H7 (cell line): ENCODE measurements around the gene PLAA. TPM values are rescaled to one million over a fixed set of nuclear protein-coding genes. Genes with fewer than 3 reads are reported as not detected.
"Not testable (repeated sequence)": the region's sequence is repeated elsewhere in the genome, so short reads cannot be mapped to it uniquely, and the experiment has no call there.

ENCODE experiments used
- DNase-seq: peaks from one replicate; pipeline ENCODE4 v3.0.0; 2012
- H3K27me3 ChIP-seq: 2 replicates; pipeline ENCODE4 v1.6.0; 2011; ENCODE audit warnings: mild to moderate bottlenecking, low read length; ENCODE audit not compliant: control insufficient read depth, insufficient read depth
- H3K36me3 ChIP-seq: replicated peaks from 2 replicates; pipeline ENCODE4 v1.5.1; 2011; ENCODE audit warnings: low read length; ENCODE audit not compliant: control insufficient read depth, insufficient read depth
- H3K4me3 ChIP-seq: 2 replicates; pipeline ENCODE4 v1.5.1; 2011; ENCODE audit warnings: low read depth, mild to moderate bottlenecking, control low read depth, low read length, moderate library complexity; ENCODE audit not compliant: insufficient read depth
- total RNA-seq: library from RNA; depleted of rRNA; stranded (reverse); fragments of >200 nt; shearing (Covaris generic); gene quantifications from 2 replicates; pipeline ENCODE4 v1.2.3, GENCODE V29; 2014; rRNA removed

PLAA gene
- total RNA-seq, 1 experiment from 2014 or later, result 44.6 TPM

DNA sequence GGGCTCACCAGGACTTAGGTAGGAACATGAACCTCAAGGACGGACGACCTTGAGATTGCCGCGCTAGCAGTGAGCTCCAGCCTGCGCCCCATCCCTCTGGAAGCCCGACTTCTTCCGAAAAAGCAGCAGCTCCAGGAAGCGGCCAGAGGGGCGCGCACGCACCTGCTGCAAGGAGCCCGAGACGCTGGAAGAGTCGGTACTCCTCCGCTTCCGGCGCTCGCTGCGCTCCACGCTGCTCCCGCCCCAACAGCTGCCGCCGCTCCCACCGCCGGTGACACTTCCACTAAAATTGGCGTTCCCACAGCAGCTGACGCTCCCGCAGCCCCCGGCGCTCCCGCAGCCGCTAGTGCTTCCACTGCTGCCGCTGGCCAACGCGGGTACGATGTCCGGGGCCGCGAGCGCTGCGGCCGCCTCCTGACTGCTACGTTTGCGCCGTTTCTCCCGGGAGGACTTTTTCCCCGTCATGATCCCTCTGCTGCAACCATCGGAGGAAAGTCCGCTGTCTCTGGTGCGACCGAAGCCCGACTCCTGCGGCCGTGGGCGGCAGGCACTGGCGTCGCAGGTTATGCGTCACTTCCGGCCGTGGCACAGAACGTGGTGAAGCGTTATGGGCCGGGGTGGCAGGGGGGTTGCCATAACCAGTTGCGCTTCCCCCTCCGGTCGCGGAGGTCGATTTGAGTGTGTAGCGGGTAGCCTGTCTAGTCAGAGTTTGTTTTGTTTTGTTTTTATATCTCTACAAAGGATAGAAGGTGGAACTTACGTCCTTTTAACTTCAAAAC is 54.6 kb downstream of the PLAA start, which contains the start of gene CAAP1:
Gene CAAP1 (minus strand): TSS at position 552 of the 779 bp plus-strand sequence. CDS start 87 bp downstream, at position 465.
- peak; percentile 93 for DNase-seq
- H3K4me3 ChIP-seq, result peak within 1 kb of the TSS; percentile 99
- no peaks in the 10 kb centered on the region for H3K27me3 ChIP-seq
- H3K36me3 ChIP-seq, result no peaks in the 10 kb centered on the region

DNA sequence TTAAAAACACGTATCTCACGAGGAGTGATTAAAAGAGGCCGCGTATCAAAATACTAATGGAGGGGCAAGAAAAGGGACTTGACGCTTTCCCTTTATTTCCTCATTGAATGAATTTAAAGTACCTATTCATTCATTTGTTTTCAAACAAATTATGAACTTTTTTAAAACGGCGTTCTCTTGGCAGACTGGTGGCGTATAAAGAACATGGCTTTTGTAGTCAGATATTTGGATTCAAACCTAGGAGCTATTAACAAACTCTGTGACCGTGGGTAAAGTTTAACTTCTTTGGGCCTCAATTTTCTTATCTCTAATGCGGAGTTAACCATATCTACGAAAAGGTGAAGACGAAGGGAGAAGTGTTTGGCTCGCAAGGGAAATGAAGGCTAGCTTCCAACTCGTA is 55.3 kb downstream of the PLAA start:
- Histone ChIP-seq H3K36me3 (no peaks in the 10 kb centered on the region; the same call in 1 of the 2 replicates), H3K4me3 (peak overlapping the region; percentile 99), H3K27me3 (no peaks in the 10 kb centered on the region)
- peak; percentile 21 for DNase-seq

DNA sequence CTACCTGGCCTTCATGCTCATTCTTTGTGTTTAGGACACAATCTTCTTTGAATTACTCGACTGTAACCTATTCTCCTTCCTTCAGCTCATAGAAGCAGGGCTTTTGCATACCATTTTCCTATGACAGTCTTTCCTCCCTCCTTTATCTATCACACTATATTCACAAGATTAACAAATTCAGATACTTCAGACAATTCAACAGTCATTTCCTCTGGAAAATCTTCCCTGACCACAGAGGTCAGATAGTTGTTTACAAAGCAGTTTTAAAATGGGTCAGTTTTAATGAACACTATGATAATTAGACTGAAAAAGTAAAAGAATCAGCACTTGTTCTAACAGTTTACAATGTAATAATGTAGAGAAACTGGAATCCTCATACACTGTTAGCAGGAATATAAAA is 58.8 kb downstream of the PLAA start:
- H3K4me3 ChIP-seq, result no peak overlapping the region
- peaks cover 5% of the 10 kb centered on the region for H3K36me3 ChIP-seq
- no peaks in the 10 kb centered on the region for H3K27me3 ChIP-seq
- DNase-seq, result no peak

DNA sequence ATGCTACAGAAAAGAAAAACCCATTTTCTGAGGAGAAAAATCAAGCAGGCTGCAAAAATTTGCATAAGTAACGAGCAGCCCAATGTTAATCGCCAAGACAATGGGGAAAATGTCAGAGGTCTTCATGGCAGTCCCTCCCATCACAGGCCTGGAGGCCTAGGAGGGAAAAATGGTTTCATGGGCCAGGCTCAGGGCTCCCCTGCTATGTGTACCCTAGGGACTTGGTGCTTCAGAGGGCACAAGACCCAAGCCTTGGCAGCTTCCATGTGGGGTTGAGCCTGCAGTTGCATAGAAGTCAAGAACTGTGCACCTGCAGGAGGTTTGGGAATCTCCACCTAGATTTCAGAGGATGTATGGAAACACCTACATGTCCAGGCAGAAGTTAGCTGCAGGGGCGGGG is 64.9 kb downstream of the PLAA start:
- peaks cover 24% of the 10 kb centered on the region for H3K36me3 ChIP-seq

DNA sequence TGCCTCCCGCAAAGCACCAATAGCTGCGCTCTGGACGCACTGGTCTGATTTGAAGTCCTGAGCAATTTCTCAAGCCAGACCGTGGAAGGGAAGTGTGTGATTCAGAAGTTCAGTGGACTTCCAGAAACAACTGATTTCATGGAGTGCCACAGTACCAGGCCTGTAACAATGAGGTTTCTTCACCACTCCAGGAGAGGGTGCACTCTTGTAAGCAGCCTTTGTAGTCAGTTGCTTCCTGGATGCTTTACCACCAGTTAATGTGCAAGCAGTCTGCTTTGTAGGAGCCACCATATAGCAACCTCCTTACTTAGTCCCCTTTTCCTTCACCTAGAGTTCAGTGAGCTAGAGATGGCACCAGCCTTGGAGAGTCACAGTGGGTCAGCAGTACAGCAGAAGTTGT is 66.8 kb downstream of the PLAA start:
- no peak for DNase-seq
- no peak overlapping the region for H3K4me3 ChIP-seq
- H3K27me3 ChIP-seq, result no peaks in the 10 kb centered on the region
- H3K36me3 ChIP-seq, result peaks cover 24% of the 10 kb centered on the region

More for the DNA sequence above, 64.9 kb downstream of the PLAA start:
- no peak overlapping the region for H3K4me3 ChIP-seq
- DNase-seq, result no peak
- no peaks in the 10 kb centered on the region for H3K27me3 ChIP-seq

DNA sequence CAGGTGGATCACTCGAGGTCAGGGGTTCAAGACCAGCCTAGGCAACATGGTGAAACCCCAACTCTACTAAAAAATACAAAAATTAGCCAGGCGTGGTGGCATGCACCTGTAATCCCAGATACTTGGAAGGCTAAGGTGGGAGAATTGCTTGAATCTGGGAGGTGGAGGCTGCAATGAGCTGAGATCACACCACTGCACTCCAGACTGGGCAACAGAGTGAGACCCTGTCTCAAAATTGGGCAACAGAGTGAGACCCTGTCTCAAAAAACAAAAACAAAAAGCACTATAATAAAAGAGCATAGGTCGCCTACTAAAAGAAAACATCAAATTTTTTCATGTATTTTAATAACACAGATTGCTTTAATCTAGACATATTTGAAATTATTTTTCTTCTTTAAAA is 71.9 kb downstream of the PLAA start:
- H3K4me3 ChIP-seq, H3K27me3 ChIP-seq, H3K36me3 ChIP-seq, DNase-seq: not testable (repeated sequence)

DNA sequence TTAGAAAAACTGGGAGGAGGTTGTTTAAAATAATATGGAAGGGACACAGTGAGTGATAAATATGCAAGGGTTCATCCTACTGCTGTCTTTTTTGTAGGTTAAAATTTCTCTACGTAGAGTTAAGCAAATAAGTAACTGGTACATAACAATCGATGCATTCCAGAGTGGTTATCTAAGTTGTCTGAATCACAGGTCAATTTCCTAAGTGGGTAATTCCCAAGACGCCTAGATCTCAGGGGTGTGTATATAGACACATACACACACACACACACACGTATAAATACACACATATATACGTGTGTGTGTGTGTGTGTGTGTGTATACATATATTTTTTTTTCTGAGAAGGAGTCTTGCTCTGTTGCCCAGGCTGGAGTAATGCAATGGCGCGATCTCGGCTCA is 76.8 kb downstream of the PLAA start:
- peaks cover 4% of the 10 kb centered on the region; the same call in 1 of the 2 replicates for H3K36me3 ChIP-seq
- no peaks in the 10 kb centered on the region for H3K27me3 ChIP-seq
- H3K4me3 ChIP-seq, result no peak overlapping the region
- DNase-seq, result no peak

DNA sequence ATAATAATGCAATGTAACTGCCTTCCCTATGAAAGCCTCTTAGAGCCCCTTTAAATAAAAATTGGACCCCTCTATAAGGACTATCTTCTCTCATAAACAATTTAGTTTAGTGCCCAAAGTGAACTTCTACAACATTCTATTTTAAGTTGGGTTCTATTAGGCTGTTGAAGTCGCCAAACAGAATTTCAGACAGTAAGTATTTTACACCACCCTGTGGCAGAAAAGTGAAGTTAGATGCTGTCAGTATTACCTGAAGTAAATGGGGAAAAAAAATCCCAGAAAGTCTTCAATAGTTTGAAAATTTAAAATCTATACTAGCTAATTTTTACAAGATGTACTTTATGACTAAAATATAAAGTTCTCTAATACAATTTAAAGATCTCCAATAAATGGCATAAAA is 84.0 kb downstream of the PLAA start:
- Histone ChIP-seq H3K36me3 (peaks cover 5% of the 10 kb centered on the region), H3K4me3 (no peak overlapping the region), H3K27me3 (no peaks in the 10 kb centered on the region)
- DNase-seq, result no peak

DNA sequence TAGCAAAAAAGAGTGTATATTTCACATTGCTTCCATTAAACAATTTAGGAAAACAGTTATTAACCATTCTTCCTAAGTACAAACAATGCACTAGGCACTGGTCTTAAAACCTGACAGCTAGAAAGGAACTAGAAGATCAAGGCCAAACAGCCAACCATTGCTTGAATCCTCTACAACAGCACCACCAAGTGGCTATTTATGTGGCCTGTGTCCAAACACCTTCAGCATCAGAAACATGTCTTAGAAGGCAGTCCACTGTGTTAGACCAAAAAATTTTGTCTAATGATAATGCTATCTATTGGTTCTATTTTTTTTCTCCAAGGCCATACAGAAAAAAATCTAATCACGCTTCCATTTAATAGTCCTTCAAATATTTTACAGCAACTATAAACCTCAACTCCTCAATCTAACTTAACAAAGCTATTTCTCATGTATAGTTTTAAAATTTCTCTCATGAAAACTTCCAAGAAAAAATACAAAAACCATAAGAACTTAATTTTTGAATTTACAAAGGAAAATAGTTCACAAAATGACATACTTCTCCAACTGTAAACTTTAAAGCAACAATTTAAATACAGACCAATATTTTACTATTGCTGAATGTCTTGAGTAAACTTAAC is 90.5 kb downstream of the PLAA start:
- Histone ChIP-seq H3K36me3 (peaks cover 5% of the 10 kb centered on the region), H3K27me3 (no peaks in the 10 kb centered on the region), H3K4me3 (no peak overlapping the region)
- peak; percentile 54 for DNase-seq

Other genes with a start within 250 kb of the PLAA start
- 38.5 and 57.0 TPM in 2 replicates for gene CAAP1, start 54.4 kb downstream of the PLAA start, total RNA-seq
- gene IFT74, start 9.2 kb upstream of the PLAA start, total RNA-seq, result 6.2 and 11.3 TPM in 2 replicates
- gene LRRC19, start 58.4 kb upstream of the PLAA start, total RNA-seq, result not detected in 2 replicates
- gene TEK, start 162.0 kb upstream of the PLAA start, total RNA-seq, result 0.37 and 0.45 TPM in 2 replicates